HG02623 (cell line): Measurements from ENCODE around the gene SCAF8.
"Not testable (repeated sequence)": the region's sequence is repeated elsewhere in the genome, so short reads cannot be mapped to it uniquely, and the experiment has no call there.

Experiments
- ATAC-seq: cut with Tn5 transposase; IDR thresholded peaks from one replicate; pipeline ENCODE4 v1.9.1; 2021; ENCODE audit warnings: moderate library complexity; ENCODE audit not compliant: unreplicated experiment

SCAF8 gene

GRCh38 chr6:154773610-154774089 lies 40.4 kb downstream of the SCAF8 start:
- ATAC-seq, result peak; percentile 95

GRCh38 chr6:154779157-154779556 lies 45.9 kb downstream of the SCAF8 start:
- ATAC-seq, result not testable (repeated sequence)

- no peak for ATAC-seq
Measured at GRCh38 chr6:154782193-154782592, 49.0 kb downstream of the SCAF8 start.

GRCh38 chr6:154783229-154783628 lies 50.0 kb downstream of the SCAF8 start:
- ATAC-seq, result no peak

- no peak for ATAC-seq
Measured at GRCh38 chr6:154785075-154785474, 51.9 kb downstream of the SCAF8 start.

GRCh38 chr6:154786144-154786868 lies 53.1 kb downstream of the SCAF8 start:
- no peak for ATAC-seq

GRCh38 chr6:154791556-154792317 lies 58.5 kb downstream of the SCAF8 start:
- no peak for ATAC-seq

GRCh38 chr6:154792325-154792724 lies 59.1 kb downstream of the SCAF8 start:
- no peak for ATAC-seq

- ATAC-seq, result no peak
Measured at GRCh38 chr6:154792761-154793160, 59.5 kb downstream of the SCAF8 start.

- no peak for ATAC-seq
Measured at GRCh38 chr6:154796484-154796883, 63.3 kb downstream of the SCAF8 start.

- ATAC-seq, result no peak
Measured at GRCh38 chr6:154797857-154798256, 64.6 kb downstream of the SCAF8 start.

GRCh38 chr6:154800338-154800737 lies 67.1 kb downstream of the SCAF8 start:
- ATAC-seq, result no peak

- ATAC-seq, result no peak
Measured at GRCh38 chr6:154805288-154805911, 72.2 kb downstream of the SCAF8 start.

GRCh38 chr6:154806804-154807203 lies 73.6 kb downstream of the SCAF8 start:
- ATAC-seq, result no peak

GRCh38 chr6:154811663-154812062 lies 78.4 kb downstream of the SCAF8 start:
- not testable (repeated sequence) for ATAC-seq

- ATAC-seq, result peak; percentile 83
Measured at GRCh38 chr6:154814063-154814462, 80.8 kb downstream of the SCAF8 start.

- no peak for ATAC-seq
Measured at GRCh38 chr6:154815938-154816820, 83.0 kb downstream of the SCAF8 start.

- no peak for ATAC-seq
Measured at GRCh38 chr6:154821099-154821498, 87.9 kb downstream of the SCAF8 start.

- no peak for ATAC-seq
Measured at GRCh38 chr6:154821638-154822037, 88.4 kb downstream of the SCAF8 start.

- ATAC-seq, result no peak
Measured at GRCh38 chr6:154822947-154823558, 89.8 kb downstream of the SCAF8 start.
